Caki2 (cell line): ENCODE measurements around the gene EHD3. TPM values are rescaled to one million over a fixed set of nuclear protein-coding genes. Genes with fewer than 3 reads are reported as not detected.

Source experiments
- DNase-seq: peaks from one replicate; pipeline ENCODE4 v3.0.0-alpha.2; 2015; ENCODE audit warnings: low read depth
- in situ Hi-C: cut with HindIII; loops from 2 replicates; pipeline ENCODE4 v1.10.0; 2016; ENCODE audit warnings: low sequenced_read_pairs, low pct_unique_long_range_greater_than_20kb, mixed read lengths
- total RNA-seq: library from RNA; depleted of rRNA; stranded (reverse); fragments of >200 nt; shearing (Covaris generic); gene quantifications from 2 replicates; pipeline ENCODE4 v1.2.3, GENCODE V29; 2014; ENCODE audit warnings: low replicate concordance; rRNA removed

EHD3 gene
- total RNA-seq, 1 experiment from 2014 or later = 8.9 TPM

- in situ Hi-C loops = no loop called here
These were observed 69.1 kb downstream of the EHD3 start for GRCh38 chr2:31302940-31303563.

GRCh38 chr2:31304816-31305215 is 70.9 kb downstream of the EHD3 start:
- no peak for DNase-seq
- in situ Hi-C loops = no loop called here

More at GRCh38 chr2:31302940-31303563, 69.1 kb downstream of the EHD3 start:
- DNase-seq = no peak

DNA sequence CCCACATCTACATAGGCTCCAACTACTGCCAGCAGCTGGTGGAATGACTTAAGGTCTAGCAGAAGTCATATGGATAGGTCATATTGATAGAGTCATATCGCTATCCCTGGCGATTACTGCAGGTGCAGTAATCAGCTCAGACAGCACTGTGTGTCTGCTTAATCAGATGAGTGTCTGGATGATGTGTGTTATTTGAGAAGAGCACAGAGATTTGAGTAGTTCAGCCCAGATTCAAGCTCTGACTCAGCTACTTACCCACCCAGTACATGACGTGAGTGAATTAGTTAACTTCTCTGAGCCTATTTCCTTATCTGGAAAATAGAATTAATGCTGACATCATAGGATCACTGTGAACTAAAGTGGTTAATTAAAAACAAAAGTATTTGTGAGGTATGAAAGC is 78.9 kb downstream of the EHD3 start:
- peak; percentile 43 for DNase-seq
- in situ Hi-C loops = no loop called here

DNA sequence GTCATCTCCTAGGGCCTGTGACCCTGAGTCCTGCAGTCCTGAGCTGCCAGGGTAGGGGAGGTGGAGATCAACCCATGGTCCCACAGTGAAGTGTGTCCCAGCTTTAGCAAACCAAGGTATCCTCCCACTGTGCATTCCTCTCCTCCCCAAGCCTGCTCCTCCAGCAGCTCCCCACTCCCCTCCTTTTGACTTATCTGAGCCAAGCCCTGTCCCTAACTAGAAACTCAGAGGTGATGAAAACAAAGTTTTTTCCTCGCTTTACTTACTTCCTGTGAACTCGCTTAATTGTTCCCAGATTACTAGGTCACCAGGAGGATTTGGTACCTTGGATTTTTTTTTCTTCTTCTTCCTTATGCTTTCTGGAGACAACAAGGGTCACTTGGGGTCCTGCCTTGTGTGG is 80.8 kb downstream of the EHD3 start:
- DNase-seq = no peak
- in situ Hi-C loops = no loop called here

GRCh38 chr2:31317396-31317795 is 83.4 kb downstream of the EHD3 start:
- DNase-seq = no peak
- in situ Hi-C loops = no loop called here

DNA sequence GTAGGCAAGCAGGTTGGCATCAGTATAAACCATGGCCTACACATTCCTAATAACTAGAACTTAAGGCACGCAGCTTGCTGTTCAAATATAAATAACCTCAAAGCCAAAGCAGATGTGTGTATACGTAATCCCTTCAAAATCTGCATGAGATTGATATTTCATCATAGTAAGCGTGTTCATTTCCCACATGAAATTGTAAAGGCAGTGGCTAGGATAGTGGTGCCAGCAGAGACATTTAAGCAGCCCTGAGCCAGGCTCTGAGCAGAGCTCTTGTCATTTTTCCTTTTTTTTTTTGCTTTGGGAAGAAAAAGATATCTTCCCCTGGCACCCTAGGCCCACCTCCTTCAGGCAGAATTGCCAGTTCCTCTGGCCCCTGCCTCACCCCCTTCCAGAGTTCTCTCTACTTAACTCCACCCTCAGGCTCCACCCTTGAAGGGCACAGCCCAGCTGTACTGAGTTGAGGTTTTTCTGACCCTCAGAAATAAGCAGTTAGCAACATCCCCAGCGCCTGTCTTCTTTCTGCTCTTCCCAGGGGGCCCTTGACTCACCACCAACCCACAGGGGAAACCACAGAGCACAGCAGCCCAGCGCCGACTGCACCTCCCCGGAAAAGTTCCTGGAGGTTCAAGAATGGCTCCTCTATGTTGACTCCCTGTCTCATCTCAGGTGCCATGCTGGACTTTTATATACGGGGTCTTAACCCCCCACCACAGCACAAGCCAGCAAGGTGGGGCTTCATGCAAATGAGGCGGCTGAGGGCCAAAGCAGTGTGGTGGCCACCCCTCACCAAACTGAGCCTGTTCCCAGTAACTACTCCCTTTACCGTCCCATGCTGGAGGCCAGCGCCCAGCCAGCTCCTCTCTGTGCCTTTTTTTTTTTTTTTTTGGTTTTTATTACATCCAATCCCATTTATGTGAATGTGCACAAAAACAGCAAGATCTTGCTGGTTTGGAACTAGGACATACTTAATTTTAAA is 84.7 kb downstream of the EHD3 start:
- in situ Hi-C loops = no loop called here
- no peak for DNase-seq

Other genes starting within 250 kb of the EHD3 start
- 251 and 276 TPM in 2 replicates for gene GALNT14, start 95.7 kb upstream of the EHD3 start, total RNA-seq
- gene CAPN14, start 16.6 kb upstream of the EHD3 start, total RNA-seq = 0.57 and 1.6 TPM in 2 replicates
- gene XDH, start 180.6 kb downstream of the EHD3 start, total RNA-seq = 0.68 and 1.4 TPM in 2 replicates